GM21786 (cell line): ENCODE data around the gene PDCD1.
"Not testable (repeated sequence)": the region's sequence is repeated elsewhere in the genome, so short reads cannot be mapped to it uniquely, and the experiment has no call there.

Experiments used
- ATAC-seq: cut with Tn5 transposase; IDR thresholded peaks from one replicate; pipeline ENCODE4 v1.9.1; 2021; ENCODE audit not compliant: unreplicated experiment

PDCD1 gene

DNA sequence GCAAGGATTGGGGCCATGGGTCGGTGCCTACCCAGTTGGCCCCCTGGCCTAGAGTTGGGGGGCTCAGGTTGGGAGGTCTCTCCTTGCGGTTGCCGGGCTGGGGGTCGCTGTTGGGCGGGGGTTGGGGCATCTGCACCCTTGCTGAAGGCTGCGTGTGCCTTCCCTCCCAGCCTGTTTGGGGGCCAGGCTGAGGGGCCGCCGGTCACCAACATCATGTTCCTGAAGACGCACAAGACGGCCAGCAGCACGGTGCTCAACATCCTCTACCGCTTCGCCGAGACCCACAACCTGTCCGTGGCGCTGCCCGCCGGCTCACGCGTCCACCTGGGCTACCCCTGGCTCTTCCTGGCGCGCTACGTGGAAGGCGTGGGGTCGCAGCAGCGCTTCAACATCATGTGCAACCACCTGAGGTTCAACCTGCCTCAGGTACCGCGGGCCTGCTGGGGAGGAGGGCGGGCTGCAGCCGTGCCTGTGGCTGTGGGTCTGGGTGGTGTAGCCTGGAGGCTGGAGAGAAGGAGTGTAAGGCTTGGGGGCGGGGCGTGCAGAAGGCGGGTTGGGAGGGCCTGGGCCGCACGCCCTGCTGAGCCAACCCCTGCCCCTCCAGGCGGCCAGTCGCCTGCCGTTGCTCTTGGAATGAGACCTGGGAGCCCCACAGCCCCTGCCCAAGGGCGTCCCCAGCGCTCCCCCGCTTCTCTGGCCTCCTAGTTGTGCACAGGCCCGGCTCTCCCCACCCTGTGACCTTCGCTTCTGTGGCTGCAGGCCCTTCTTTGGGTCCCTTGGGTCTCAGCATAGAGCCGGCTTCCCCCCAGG, 56.9 kb downstream of the PDCD1 start:
- no peak for ATAC-seq

GRCh38 chr2:241800198-241800903, 58.3 kb downstream of the PDCD1 start:
- ATAC-seq, result not testable (repeated sequence)
